ES-I3 (cell line): Measurements from ENCODE around the gene SLC29A4.
"Not testable (repeated sequence)": the region's sequence is repeated elsewhere in the genome, so short reads cannot be mapped to it uniquely, and the experiment has no call there.

ENCODE experiments used
- H3K36me3 ChIP-seq: 2 replicates; pipeline ENCODE4 v1.6.1; 2013; ENCODE audit warnings: mild to moderate bottlenecking, low read length, control low read depth, moderate library complexity; ENCODE audit not compliant: insufficient read depth
- H3K4me1 ChIP-seq: 2 replicates; pipeline ENCODE4 v1.6.1; 2013; ENCODE audit warnings: mild to moderate bottlenecking, control low read depth, low read length; ENCODE audit not compliant: insufficient read depth
- H3K9ac ChIP-seq: 2 replicates; pipeline ENCODE4 v1.6.1; 2013; ENCODE audit warnings: low read depth, mild to moderate bottlenecking, low read length, moderate library complexity
- H3K9me3 ChIP-seq: 2 replicates; pipeline ENCODE4 v1.6.1; 2013; ENCODE audit warnings: mild to moderate bottlenecking, low read length, moderate library complexity; ENCODE audit not compliant: control insufficient read depth, insufficient read depth

Gene SLC29A4

GRCh38 chr7:5314864-5315263 is 32.1 kb downstream of the SLC29A4 start:
- H3K9me3 ChIP-seq = no peaks in the 10 kb centered on the region; the same call in 1 of the 2 replicates
- no peaks in the 10 kb centered on the region for H3K4me1 ChIP-seq
- H3K9ac ChIP-seq = no peak overlapping the region
- no peaks in the 10 kb centered on the region for H3K36me3 ChIP-seq

- H3K4me1 ChIP-seq = no peaks in the 10 kb centered on the region
- no peaks in the 10 kb centered on the region; the same call in 1 of the 2 replicates for H3K9me3 ChIP-seq
- H3K9ac ChIP-seq = no peak overlapping the region
- no peaks in the 10 kb centered on the region for H3K36me3 ChIP-seq
Observed at GRCh38 chr7:5315761-5316160, 33.0 kb downstream of the SLC29A4 start.

GRCh38 chr7:5318613-5319012 is 35.9 kb downstream of the SLC29A4 start:
- not testable (repeated sequence) for H3K9me3 ChIP-seq, H3K4me1 ChIP-seq, H3K9ac ChIP-seq, H3K36me3 ChIP-seq

GRCh38 chr7:5320391-5320790 is 37.6 kb downstream of the SLC29A4 start:
- no peaks in the 10 kb centered on the region; the same call in 1 of the 2 replicates for H3K9me3 ChIP-seq
- H3K9ac ChIP-seq = no peak overlapping the region
- H3K36me3 ChIP-seq = no peaks in the 10 kb centered on the region
- H3K4me1 ChIP-seq = peaks cover 5% of the 10 kb centered on the region; the same call in 1 of the 2 replicates

GRCh38 chr7:5320802-5321396 is 38.2 kb downstream of the SLC29A4 start:
- Histone ChIP-seq H3K9ac (no peak overlapping the region), H3K36me3 (no peaks in the 10 kb centered on the region), H3K4me1 (peaks cover 5% of the 10 kb centered on the region; the same call in 1 of the 2 replicates), H3K9me3 (no peaks in the 10 kb centered on the region; the same call in 1 of the 2 replicates)

GRCh38 chr7:5322621-5323410 is 40.1 kb downstream of the SLC29A4 start:
- H3K4me1 ChIP-seq = peaks cover 5% of the 10 kb centered on the region; the same call in 1 of the 2 replicates
- no peak overlapping the region for H3K9ac ChIP-seq
- H3K36me3 ChIP-seq = no peaks in the 10 kb centered on the region
- no peaks in the 10 kb centered on the region; the same call in 1 of the 2 replicates for H3K9me3 ChIP-seq

GRCh38 chr7:5323800-5324781 is 41.3 kb downstream of the SLC29A4 start:
- not testable (repeated sequence) for H3K4me1 ChIP-seq, H3K36me3 ChIP-seq, H3K9me3 ChIP-seq, H3K9ac ChIP-seq

- Histone ChIP-seq H3K9ac (no peak overlapping the region), H3K4me1 (peaks cover 5% of the 10 kb centered on the region; the same call in 1 of the 2 replicates), H3K36me3 (no peaks in the 10 kb centered on the region), H3K9me3 (no peaks in the 10 kb centered on the region)
Observed at GRCh38 chr7:5324961-5325360, 42.2 kb downstream of the SLC29A4 start.

- no peaks in the 10 kb centered on the region for H3K36me3 ChIP-seq
- no peaks in the 10 kb centered on the region for H3K4me1 ChIP-seq
- H3K9ac ChIP-seq = no peak overlapping the region
Observed at GRCh38 chr7:5330288-5330687, 47.5 kb downstream of the SLC29A4 start.

GRCh38 chr7:5332579-5332978 is 49.8 kb downstream of the SLC29A4 start:
- no peaks in the 10 kb centered on the region for H3K36me3 ChIP-seq
- no peaks in the 10 kb centered on the region for H3K4me1 ChIP-seq
- no peaks in the 10 kb centered on the region for H3K9me3 ChIP-seq
- H3K9ac ChIP-seq = no peak overlapping the region

More at GRCh38 chr7:5330288-5330687, 47.5 kb downstream of the SLC29A4 start:
- no peaks in the 10 kb centered on the region for H3K9me3 ChIP-seq

- Histone ChIP-seq H3K9me3 (no peaks in the 10 kb centered on the region), H3K9ac (no peak overlapping the region), H3K4me1 (no peaks in the 10 kb centered on the region), H3K36me3 (no peaks in the 10 kb centered on the region)
Observed at GRCh38 chr7:5333121-5334045, 50.6 kb downstream of the SLC29A4 start.

GRCh38 chr7:5334671-5335070 is 51.9 kb downstream of the SLC29A4 start:
- no peaks in the 10 kb centered on the region for H3K9me3 ChIP-seq
- no peaks in the 10 kb centered on the region for H3K4me1 ChIP-seq
- H3K9ac ChIP-seq = no peak overlapping the region
- no peaks in the 10 kb centered on the region for H3K36me3 ChIP-seq

- H3K9me3 ChIP-seq = 0 out of 2 replicates have a peak, but pooled peaks cover 4% of the 10 kb centered on the region
- no peaks in the 10 kb centered on the region for H3K36me3 ChIP-seq
- no peaks in the 10 kb centered on the region for H3K4me1 ChIP-seq
- no peak overlapping the region for H3K9ac ChIP-seq
Observed at GRCh38 chr7:5337047-5337446, 54.3 kb downstream of the SLC29A4 start.
